Vagina (tissue), 2 donors: ENCODE results near the gene ANO10.

Experiments used
- CTCF ChIP-seq, 3 experiments: fragments of 450-650 bp in 2 of 3; fragments of 200-600 bp in 1 of 3; sonication (generic) in 1 of 3; IDR thresholded peaks; one replicate each; pipeline ENCODE4 v1.5.1; 2017 to 2019; ENCODE audit warnings: antibody characterized with exemption in 3 of 3, mild to moderate bottlenecking in 2 of 3, moderate library complexity in 2 of 3
- POLR2A ChIP-seq, 2 donors: fragments of 450-650 bp; IDR thresholded peaks; one replicate each; pipeline ENCODE4 v1.6.1; 2017; ENCODE audit warnings: antibody characterized with exemption in 2 of 2, mild to moderate bottlenecking in 2 of 2, moderate library complexity in 2 of 2
- POLR2AphosphoS5 ChIP-seq, 2 donors: sonication (generic); formaldehyde crosslinking; IDR thresholded peaks; one replicate each; pipeline ENCODE4 v1.9.0; 2017; ENCODE audit warnings: antibody characterized with exemption in 2 of 2, mild to moderate bottlenecking in 2 of 2, low read depth in 1 of 2; ENCODE audit not compliant: insufficient read depth in 1 of 2

DNA sequence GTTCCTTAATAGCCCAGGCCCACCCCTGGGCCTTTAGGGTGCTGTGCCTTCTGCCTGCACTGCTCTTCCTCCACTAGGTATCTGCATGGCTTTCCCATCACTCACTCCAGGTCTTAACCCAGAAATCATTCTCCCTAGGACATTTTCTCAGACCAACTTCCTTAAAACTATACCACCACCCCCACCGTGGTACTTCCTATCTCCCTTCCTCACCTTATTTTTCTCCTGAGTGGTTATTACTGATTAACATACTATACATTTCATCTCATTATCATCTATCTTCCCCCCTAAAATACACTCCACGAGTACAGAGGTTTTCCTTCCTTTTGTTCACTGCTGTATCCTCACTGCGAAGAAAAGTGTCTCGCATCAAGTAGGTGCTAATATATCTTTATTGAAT lies 115.2 kb downstream of the ANO10 start:
- TF ChIP-seq POLR2AphosphoS5 (IDR thresholded peaks at IDR 0.05; ENCODE audit: insufficient read depth in 1 of 2, low read depth in 1 of 2) = no peak
- no peak for TF ChIP-seq CTCF (IDR thresholded peaks at IDR 0.05)
- no peak for TF ChIP-seq POLR2A (IDR thresholded peaks at IDR 0.05)
